CD4-positive, CD25-positive, alpha-beta regulatory T cell (primary cell): ENCODE results near the gene TFAP2A. TPM values are rescaled to one million over a fixed set of nuclear protein-coding genes. Genes with fewer than 3 reads are reported as not detected.

Experiments used
- ATAC-seq, 2 donors: fragments of 150-1000 bp; cut with Tn5 transposase; one replicate each; pipeline ENCODE4 v1.10.0; 2021; ENCODE audit warnings: low read depth in 2 of 2, moderate number of reproducible peaks in 2 of 2, moderate library complexity in 1 of 2
- DNase-seq, 3 donors: peaks; one replicate each; pipeline versions ENCODE4 v3.0.0 to v3.0.0-alpha.2; 2012 to 2022; ENCODE audit warnings: mixed read lengths in 1 of 3
- H3K27ac ChIP-seq: one replicate; pipeline ENCODE4 v1.7.0; 2013; ENCODE audit warnings: mild to moderate bottlenecking, low read length; ENCODE audit not compliant: insufficient read depth, poor library complexity, severe bottlenecking
- H3K27me3 ChIP-seq: one replicate; pipeline ENCODE4 v1.7.0; 2013; ENCODE audit warnings: low read length; ENCODE audit not compliant: control insufficient read depth, insufficient read depth
- H3K36me3 ChIP-seq: one replicate; pipeline ENCODE4 v1.7.0; 2013; ENCODE audit warnings: mild to moderate bottlenecking, low read length, moderate library complexity; ENCODE audit not compliant: control insufficient read depth, insufficient read depth
- H3K4me1 ChIP-seq: 2 replicates; pipeline ENCODE4 v1.7.0; 2013; ENCODE audit warnings: mild to moderate bottlenecking, low read length; ENCODE audit not compliant: insufficient read depth, control insufficient read depth, poor library complexity, severe bottlenecking
- H3K4me3 ChIP-seq: one replicate; pipeline ENCODE4 v1.7.0; 2013; ENCODE audit warnings: low read depth, mild to moderate bottlenecking, low read length, moderate library complexity
- H3K9me3 ChIP-seq, 2 experiments: 1 replicate in 1 of 2; 2 replicates in 1 of 2; pipeline ENCODE4 v1.7.0; 2013; ENCODE audit warnings: low read length in 2 of 2, mild to moderate bottlenecking in 1 of 2, moderate library complexity in 1 of 2; ENCODE audit not compliant: control insufficient read depth in 2 of 2
- H3K27ac Mint-ChIP-seq, 3 donors: one replicate each; pipeline ENCODE4 v1.8.0; 2020 to 2022; ENCODE audit warnings: mild to moderate bottlenecking in 3 of 3, mixed read lengths in 3 of 3, moderate library complexity in 2 of 3
- H3K27me3 Mint-ChIP-seq: one replicate; pipeline ENCODE4 v1.8.0; 2022; ENCODE audit warnings: mild to moderate bottlenecking, mixed read lengths
- H3K36me3 Mint-ChIP-seq: one replicate; pipeline ENCODE4 v1.8.0; 2020; ENCODE audit warnings: mixed read lengths
- H3K4me1 Mint-ChIP-seq, 4 donors: one replicate each; pipeline ENCODE4 v1.8.0; 2020 to 2022; ENCODE audit warnings: mixed read lengths in 4 of 4, mild to moderate bottlenecking in 1 of 4
- H3K4me3 Mint-ChIP-seq, 4 donors: one replicate each; pipeline ENCODE4 v1.8.0; 2020 to 2022; ENCODE audit warnings: mild to moderate bottlenecking in 4 of 4, mixed read lengths in 4 of 4, moderate library complexity in 3 of 4
- H3K9me3 Mint-ChIP-seq, 7 donors: one replicate each; pipeline ENCODE4 v1.8.0; 2020 to 2022; ENCODE audit warnings: mixed read lengths in 7 of 7, mild to moderate bottlenecking in 3 of 7, moderate library complexity in 2 of 7
- polyA plus RNA-seq, 4 donors: library from polyadenylated mRNA; unstranded; fragments of 300-500 nt; fragmentation: Illumina TruSeq; gene quantifications; one replicate each; pipeline ENCODE4 v1.2.3, GENCODE V29; 2021
- total RNA-seq: library from RNA; stranded (reverse); gene quantifications from one replicate; pipeline ENCODE4 v1.2.3, GENCODE V29; 2022

TFAP2A gene
- total and polyA plus RNA-seq, 5 donors from 2014 or later, result not detected

DNA sequence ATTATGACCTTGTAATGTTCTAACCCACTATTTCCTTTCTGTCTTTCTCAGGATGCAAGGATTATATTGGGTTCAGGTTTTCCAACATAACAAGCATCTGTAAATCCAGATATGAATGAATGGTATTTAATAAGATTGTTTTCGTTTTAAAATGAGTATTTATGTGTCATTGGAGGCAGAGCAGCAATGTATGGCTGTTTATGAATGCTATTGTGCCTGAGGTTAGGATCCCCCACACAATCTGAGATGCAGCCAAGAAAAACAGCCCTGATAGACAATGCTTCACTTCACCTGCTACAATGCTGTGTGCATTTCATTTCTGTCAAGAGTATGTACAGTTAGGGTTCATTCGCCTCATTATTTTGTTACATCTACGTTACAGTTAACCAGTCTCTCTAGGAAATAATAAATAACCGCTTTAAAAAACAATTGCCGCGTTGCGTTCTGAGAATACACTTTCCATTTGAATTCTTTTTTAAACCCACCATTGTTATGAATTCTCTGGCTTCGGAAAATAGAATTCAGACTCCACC, 19.6 kb downstream of the TFAP2A start:
- Histone ChIP-seq H3K27me3 (peaks cover 71% of the 10 kb centered on the region), H3K9me3 (peaks cover 11 to 16% of the 10 kb centered on the region in 2 experiments), H3K36me3 (no peaks in the 10 kb centered on the region), H3K27ac (no peak overlapping the region), H3K4me1 (no peaks in the 10 kb centered on the region), H3K4me3 (no peak overlapping the region)
- no peak overlapping the region for H3K27ac Mint-ChIP-seq
- H3K27me3 Mint-ChIP-seq, result peaks cover 88% of the 10 kb centered on the region
- peaks cover 2 to 28% (median 10%) of the 10 kb centered on the region in 7 donors for H3K9me3 Mint-ChIP-seq
- ATAC-seq (no peak), DNase-seq (no peak)
- H3K4me1 Mint-ChIP-seq, result peaks cover 0 to 2% (median 0%) of the 10 kb centered on the region in 4 donors
- H3K4me3 Mint-ChIP-seq, result no peak overlapping the region
- H3K36me3 Mint-ChIP-seq, result no peaks in the 10 kb centered on the region

DNA sequence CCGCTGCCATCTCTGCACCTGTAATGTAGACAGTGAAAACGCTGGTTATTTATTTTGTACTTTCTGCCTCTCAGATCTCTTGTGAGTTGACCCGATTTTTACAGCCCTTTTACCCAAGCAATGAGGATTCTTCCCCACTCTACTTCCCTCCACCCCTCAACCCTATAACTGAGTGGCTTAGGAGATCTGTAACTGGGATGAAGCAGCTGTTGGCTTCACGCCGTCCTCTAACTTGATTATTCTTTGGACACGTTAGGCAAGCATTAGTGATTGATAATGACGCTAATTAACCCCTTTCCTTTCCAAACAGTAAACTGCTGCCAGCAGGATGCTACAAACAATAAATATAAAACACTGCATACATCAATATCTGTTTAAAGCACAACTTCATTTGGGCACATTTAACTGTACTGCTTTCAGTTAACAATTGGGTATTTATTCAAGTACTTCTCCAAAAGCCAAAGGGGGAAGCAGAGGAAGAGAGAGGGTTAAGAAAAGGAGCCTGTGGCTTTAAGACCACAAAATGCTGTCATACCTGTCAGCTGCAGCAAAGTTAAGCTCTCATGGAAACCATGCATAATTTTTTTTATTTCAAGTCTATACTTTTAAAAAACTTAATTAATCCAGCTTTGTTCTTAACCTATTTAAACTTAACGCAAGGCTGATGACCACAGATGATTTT, 21.2 kb downstream of the TFAP2A start:
- Mint-ChIP-seq H3K4me1 (peaks cover 0 to 4% (median 1%) of the 10 kb centered on the region in 4 donors), H3K9me3 (peaks cover 2 to 34% (median 13%) of the 10 kb centered on the region in 7 donors), H3K4me3 (no peak overlapping the region), H3K27me3 (peaks cover 89% of the 10 kb centered on the region), H3K27ac (no peak overlapping the region), H3K36me3 (no peaks in the 10 kb centered on the region)
- Histone ChIP-seq H3K9me3 (peaks cover 16 to 21% of the 10 kb centered on the region in 2 experiments), H3K4me3 (no peak overlapping the region), H3K36me3 (no peaks in the 10 kb centered on the region), H3K4me1 (no peaks in the 10 kb centered on the region), H3K27me3 (peaks cover 68% of the 10 kb centered on the region), H3K27ac (no peak overlapping the region)
- no peak for DNase-seq
- no peak for ATAC-seq

GRCh38 chr6:10391799-10392198, 23.1 kb downstream of the TFAP2A start:
- Mint-ChIP-seq H3K9me3 (peaks cover 1 to 33% (median 15%) of the 10 kb centered on the region in 7 donors), H3K27me3 (peaks cover 94% of the 10 kb centered on the region), H3K27ac (no peak overlapping the region), H3K4me1 (peaks cover 0 to 4% (median 1%) of the 10 kb centered on the region in 4 donors), H3K4me3 (peak overlapping the region in 1 of 4 donors; percentile 47), H3K36me3 (no peaks in the 10 kb centered on the region)
- Histone ChIP-seq H3K4me1 (no peaks in the 10 kb centered on the region), H3K27ac (no peak overlapping the region), H3K9me3 (peaks cover 15 to 24% of the 10 kb centered on the region in 2 experiments), H3K27me3 (peaks cover 72% of the 10 kb centered on the region), H3K36me3 (no peaks in the 10 kb centered on the region), H3K4me3 (no peak overlapping the region)
- ATAC-seq (no peak), DNase-seq (no peak)

DNA sequence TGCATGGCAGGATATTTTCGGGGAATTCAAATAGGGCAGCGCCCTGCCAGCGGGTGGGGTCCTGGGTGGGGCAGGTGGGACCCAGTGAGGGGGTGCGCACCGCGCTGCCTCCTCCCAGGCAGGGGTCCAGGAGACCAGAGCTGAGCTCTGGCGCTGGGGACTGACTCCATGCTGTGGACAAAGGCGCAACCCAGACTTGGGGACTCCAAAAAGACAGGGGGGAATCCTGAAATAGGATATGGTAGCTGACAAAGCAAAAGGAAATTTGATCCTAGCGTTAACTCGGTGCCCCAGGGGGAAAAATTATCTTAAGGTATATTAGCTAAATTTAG, 23.6 kb downstream of the TFAP2A start:
- Histone ChIP-seq H3K4me3 (no peak overlapping the region), H3K36me3 (no peaks in the 10 kb centered on the region), H3K9me3 (peaks cover 14 to 24% of the 10 kb centered on the region in 2 experiments), H3K4me1 (no peaks in the 10 kb centered on the region), H3K27me3 (peaks cover 74% of the 10 kb centered on the region), H3K27ac (no peak overlapping the region)
- no peak for ATAC-seq
- Mint-ChIP-seq H3K36me3 (no peaks in the 10 kb centered on the region), H3K4me3 (no peak overlapping the region), H3K27me3 (peaks cover 97% of the 10 kb centered on the region), H3K9me3 (peaks cover 1 to 31% (median 17%) of the 10 kb centered on the region in 7 donors), H3K4me1 (peaks cover 0 to 4% (median 1%) of the 10 kb centered on the region in 4 donors), H3K27ac (no peak overlapping the region)
- no peak for DNase-seq

GRCh38 chr6:10390495-10391298, 24.2 kb downstream of the TFAP2A start:
- H3K36me3 ChIP-seq, result no peaks in the 10 kb centered on the region
- Mint-ChIP-seq H3K4me1 (peaks cover 0 to 4% (median 1%) of the 10 kb centered on the region in 4 donors), H3K27me3 (peaks cover 99% of the 10 kb centered on the region), H3K9me3 (peaks cover 1 to 30% (median 17%) of the 10 kb centered on the region in 7 donors), H3K36me3 (no peaks in the 10 kb centered on the region), H3K27ac (no peak overlapping the region), H3K4me3 (peak overlapping the region in 1 of 4 donors; percentile 76)
- H3K4me3 ChIP-seq, result no peak overlapping the region
- DNase-seq (no peak), ATAC-seq (no peak)
- peaks cover 72% of the 10 kb centered on the region for H3K27me3 ChIP-seq
- H3K27ac ChIP-seq, result no peak overlapping the region
- no peaks in the 10 kb centered on the region for H3K4me1 ChIP-seq
- peaks cover 12 to 19% of the 10 kb centered on the region in 2 experiments for H3K9me3 ChIP-seq

DNA sequence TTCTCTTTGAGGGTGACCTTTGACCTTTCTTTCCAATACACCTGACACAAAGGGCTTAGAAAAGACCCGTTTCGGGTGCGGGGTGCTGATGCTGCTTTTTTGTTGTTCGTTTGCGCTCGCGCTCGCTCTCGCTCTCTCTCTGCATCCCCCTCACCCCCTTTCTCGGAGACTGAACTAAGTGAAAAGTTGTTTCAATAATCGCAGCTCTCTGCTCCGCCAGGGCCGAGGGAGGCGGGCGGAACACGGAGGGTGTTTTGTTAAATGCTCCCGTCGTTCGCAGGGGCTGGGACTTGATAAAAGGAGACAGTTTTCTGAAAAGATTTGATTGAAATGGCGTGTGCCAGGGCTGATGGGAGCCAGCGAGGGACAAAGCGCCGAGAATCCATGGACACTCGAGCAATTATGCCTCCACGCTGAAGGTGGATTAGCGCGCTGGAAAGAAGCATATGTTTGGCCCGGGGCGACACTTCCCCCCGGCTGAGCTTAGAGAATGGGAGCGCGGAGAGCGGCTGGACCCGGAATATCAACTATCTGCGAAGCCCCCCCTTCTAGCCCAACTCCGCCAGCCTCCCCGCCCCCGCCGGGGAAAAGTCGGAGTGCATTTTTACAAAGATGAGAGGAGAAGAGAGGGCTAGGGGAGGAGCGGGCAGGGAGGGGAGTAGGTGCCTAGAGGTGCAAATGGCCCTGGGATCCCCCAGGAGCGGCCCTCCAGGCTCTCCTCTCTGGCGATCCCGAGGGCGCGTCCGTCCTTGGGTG, 25.0 kb downstream of the TFAP2A start:
- Mint-ChIP-seq H3K9me3 (peaks cover 1 to 30% (median 14%) of the 10 kb centered on the region in 7 donors), H3K4me1 (peaks cover 0 to 4% (median 1%) of the 10 kb centered on the region in 4 donors), H3K36me3 (no peaks in the 10 kb centered on the region), H3K4me3 (peak overlapping the region in 2 of 4 donors; percentile 48 to 62), H3K27ac (no peak overlapping the region), H3K27me3 (peaks cover 99% of the 10 kb centered on the region)
- H3K27me3 ChIP-seq, result peaks cover 73% of the 10 kb centered on the region
- H3K4me1 ChIP-seq, result no peaks in the 10 kb centered on the region
- no peaks in the 10 kb centered on the region for H3K36me3 ChIP-seq
- ATAC-seq (no peak), DNase-seq (no peak)
- no peak overlapping the region for H3K4me3 ChIP-seq
- peaks cover 11 to 18% of the 10 kb centered on the region in 2 experiments for H3K9me3 ChIP-seq
- no peak overlapping the region for H3K27ac ChIP-seq
